Memory B cell (primary cell): ENCODE measurements around the gene AKAP7.
"Not testable (repeated sequence)": the region's sequence is repeated elsewhere in the genome, so short reads cannot be mapped to it uniquely, and the experiment has no call there.

Source experiments
- ATAC-seq: fragments of 150-1000 bp; cut with Tn5 transposase; 2 replicates; pipeline ENCODE4 v1.10.0; 2021; ENCODE audit warnings: low read depth, mild to moderate bottlenecking, moderate library complexity
- DNase-seq, 2 donors: peaks; one replicate each; pipeline ENCODE4 v3.0.0; 2022; ENCODE audit warnings: low spot score in 2 of 2
- H3K27ac Mint-ChIP-seq: one replicate; pipeline ENCODE4 v1.8.0; 2022; ENCODE audit warnings: mild to moderate bottlenecking, moderate library complexity, mixed read lengths
- H3K27me3 Mint-ChIP-seq: one replicate; pipeline ENCODE4 v1.8.0; 2022; ENCODE audit warnings: mixed read lengths
- H3K36me3 Mint-ChIP-seq: one replicate; pipeline ENCODE4 v1.8.0; 2022; ENCODE audit warnings: mild to moderate bottlenecking, mixed read lengths
- H3K4me1 Mint-ChIP-seq: one replicate; pipeline ENCODE4 v1.8.0; 2022; ENCODE audit warnings: mixed read lengths
- H3K4me3 Mint-ChIP-seq: one replicate; pipeline ENCODE4 v1.8.0; 2022; ENCODE audit warnings: mild to moderate bottlenecking, moderate library complexity, mixed read lengths
- H3K9me3 Mint-ChIP-seq: one replicate; pipeline ENCODE4 v1.8.0; 2022; ENCODE audit warnings: mixed read lengths

Gene AKAP7

GRCh38 chr6:131260960-131261359 lies 125.7 kb downstream of the AKAP7 start:
- not testable (repeated sequence) for ATAC-seq, H3K27me3 Mint-ChIP-seq, H3K27ac Mint-ChIP-seq, DNase-seq, H3K4me1 Mint-ChIP-seq, H3K9me3 Mint-ChIP-seq, H3K4me3 Mint-ChIP-seq
- peaks cover 12% of the 10 kb centered on the region for H3K36me3 Mint-ChIP-seq

- peaks cover 12% of the 10 kb centered on the region for H3K36me3 Mint-ChIP-seq
- no peak for ATAC-seq
- no peak for DNase-seq
- H3K4me3 Mint-ChIP-seq, result no peak overlapping the region
- no peak overlapping the region for H3K27ac Mint-ChIP-seq
- H3K27me3 Mint-ChIP-seq, result no peaks in the 10 kb centered on the region
- peaks cover 4% of the 10 kb centered on the region for H3K9me3 Mint-ChIP-seq
- peaks cover 2% of the 10 kb centered on the region for H3K4me1 Mint-ChIP-seq
These were observed 126.8 kb downstream of the AKAP7 start for GRCh38 chr6:131262060-131262459.

GRCh38 chr6:131265939-131266338 lies 130.7 kb downstream of the AKAP7 start:
- Mint-ChIP-seq H3K27me3 (no peaks in the 10 kb centered on the region), H3K27ac (no peak overlapping the region), H3K4me3 (no peak overlapping the region), H3K4me1 (peaks cover 2% of the 10 kb centered on the region), H3K9me3 (peaks cover 2% of the 10 kb centered on the region), H3K36me3 (peaks cover 15% of the 10 kb centered on the region)
- DNase-seq (no peak), ATAC-seq (no peak)

- no peak overlapping the region for H3K27ac Mint-ChIP-seq
- peaks cover 19% of the 10 kb centered on the region for H3K36me3 Mint-ChIP-seq
- ATAC-seq (no peak), DNase-seq (no peak)
- H3K4me3 Mint-ChIP-seq, result no peak overlapping the region
- no peaks in the 10 kb centered on the region for H3K27me3 Mint-ChIP-seq
- peaks cover 1% of the 10 kb centered on the region for H3K9me3 Mint-ChIP-seq
- H3K4me1 Mint-ChIP-seq, result peaks cover 2% of the 10 kb centered on the region
These were observed 133.0 kb downstream of the AKAP7 start for GRCh38 chr6:131268303-131268702.

- no peak for ATAC-seq
- Mint-ChIP-seq H3K27ac (no peak overlapping the region), H3K9me3 (peaks cover 4% of the 10 kb centered on the region), H3K27me3 (peaks cover 3% of the 10 kb centered on the region), H3K4me1 (peaks cover 4% of the 10 kb centered on the region), H3K36me3 (peaks cover 25% of the 10 kb centered on the region), H3K4me3 (no peak overlapping the region)
- DNase-seq, result no peak
These were observed 134.5 kb downstream of the AKAP7 start for GRCh38 chr6:131269565-131270391.

- Mint-ChIP-seq H3K4me3 (no peak overlapping the region), H3K4me1 (peaks cover 4% of the 10 kb centered on the region), H3K9me3 (peaks cover 4% of the 10 kb centered on the region), H3K27ac (no peak overlapping the region), H3K27me3 (peaks cover 4% of the 10 kb centered on the region), H3K36me3 (peaks cover 26% of the 10 kb centered on the region)
- ATAC-seq (no peak), DNase-seq (no peak)
These were observed 135.3 kb downstream of the AKAP7 start for GRCh38 chr6:131270534-131270933.

GRCh38 chr6:131275273-131275672 lies 140.0 kb downstream of the AKAP7 start:
- no peak for ATAC-seq
- Mint-ChIP-seq H3K4me1 (peaks cover 2% of the 10 kb centered on the region), H3K27me3 (peaks cover 4% of the 10 kb centered on the region), H3K4me3 (no peak overlapping the region), H3K36me3 (peaks cover 20% of the 10 kb centered on the region), H3K27ac (no peak overlapping the region), H3K9me3 (peaks cover 4% of the 10 kb centered on the region)
- DNase-seq, result no peak

GRCh38 chr6:131277591-131277990 lies 142.3 kb downstream of the AKAP7 start:
- ATAC-seq, result no peak
- Mint-ChIP-seq H3K27ac (no peak overlapping the region), H3K4me3 (no peak overlapping the region), H3K4me1 (peaks cover 15% of the 10 kb centered on the region), H3K27me3 (peaks cover 4% of the 10 kb centered on the region), H3K9me3 (peaks cover 3% of the 10 kb centered on the region), H3K36me3 (peaks cover 17% of the 10 kb centered on the region)
- no peak for DNase-seq

GRCh38 chr6:131281471-131282270 lies 146.4 kb downstream of the AKAP7 start:
- DNase-seq (peak in 1 of 2 donors; percentile 2), ATAC-seq (peak; percentile 87)
- Mint-ChIP-seq H3K27me3 (no peaks in the 10 kb centered on the region), H3K4me3 (peak overlapping the region; percentile 70), H3K27ac (peak overlapping the region; percentile 43), H3K9me3 (no peaks in the 10 kb centered on the region), H3K4me1 (peaks cover 13% of the 10 kb centered on the region), H3K36me3 (peaks cover 8% of the 10 kb centered on the region)

GRCh38 chr6:131282365-131282764 lies 147.1 kb downstream of the AKAP7 start:
- Mint-ChIP-seq H3K9me3 (no peaks in the 10 kb centered on the region), H3K4me1 (peaks cover 13% of the 10 kb centered on the region), H3K4me3 (no peak overlapping the region), H3K27ac (no peak overlapping the region), H3K27me3 (no peaks in the 10 kb centered on the region), H3K36me3 (peaks cover 8% of the 10 kb centered on the region)
- DNase-seq, result no peak
- ATAC-seq, result no peak

GRCh38 chr6:131283466-131284175 lies 148.4 kb downstream of the AKAP7 start:
- H3K4me1 Mint-ChIP-seq, result peaks cover 13% of the 10 kb centered on the region
- no peaks in the 10 kb centered on the region for H3K9me3 Mint-ChIP-seq
- no peak for ATAC-seq
- no peak overlapping the region for H3K4me3 Mint-ChIP-seq
- no peaks in the 10 kb centered on the region for H3K27me3 Mint-ChIP-seq
- H3K27ac Mint-ChIP-seq, result no peak overlapping the region
- no peak for DNase-seq
- H3K36me3 Mint-ChIP-seq, result peaks cover 7% of the 10 kb centered on the region

GRCh38 chr6:131285548-131285947 lies 150.3 kb downstream of the AKAP7 start:
- DNase-seq (no peak), ATAC-seq (no peak)
- Mint-ChIP-seq H3K4me3 (no peak overlapping the region), H3K27ac (no peak overlapping the region), H3K9me3 (no peaks in the 10 kb centered on the region), H3K4me1 (peaks cover 10% of the 10 kb centered on the region), H3K36me3 (peaks cover 3% of the 10 kb centered on the region), H3K27me3 (no peaks in the 10 kb centered on the region)

- H3K4me1 Mint-ChIP-seq, result peaks cover 2% of the 10 kb centered on the region
- DNase-seq (no peak), ATAC-seq (no peak)
- H3K4me3 Mint-ChIP-seq, result no peak overlapping the region
- H3K9me3 Mint-ChIP-seq, result no peaks in the 10 kb centered on the region
- no peaks in the 10 kb centered on the region for H3K27me3 Mint-ChIP-seq
- H3K36me3 Mint-ChIP-seq, result peaks cover 3% of the 10 kb centered on the region
- no peak overlapping the region for H3K27ac Mint-ChIP-seq
These were observed 151.3 kb downstream of the AKAP7 start for GRCh38 chr6:131286469-131287040.

- Mint-ChIP-seq H3K4me1 (peaks cover 3% of the 10 kb centered on the region), H3K4me3 (no peak overlapping the region), H3K9me3 (no peaks in the 10 kb centered on the region), H3K27ac (no peak overlapping the region), H3K27me3 (no peaks in the 10 kb centered on the region), H3K36me3 (peaks cover under 1% of the 10 kb centered on the region)
- ATAC-seq, result no peak
- no peak for DNase-seq
These were observed 152.9 kb downstream of the AKAP7 start for GRCh38 chr6:131288214-131288613.
